Left ventricle myocardium inferior (tissue), 1 donor: Measurements from ENCODE around the gene PARP16. TPM values are rescaled to one million over a fixed set of nuclear protein-coding genes. Genes with fewer than 3 reads are reported as not detected.

Source experiments
- DNase-seq: peaks from one replicate; pipeline ENCODE4 v3.0.0-alpha.2; 2020
- H3K27ac ChIP-seq: fragments of 200-600 bp; replicated peaks from 2 replicates; pipeline ENCODE4 v1.8.0; 2021
- H3K27me3 ChIP-seq: fragments of 200-600 bp; 2 replicates; pipeline ENCODE4 v1.8.0; 2021; ENCODE audit warnings: low read depth
- H3K36me3 ChIP-seq: fragments of 200-600 bp; 2 replicates; pipeline ENCODE4 v1.8.0; 2021
- H3K4me1 ChIP-seq: fragments of 200-600 bp; 2 replicates; pipeline ENCODE4 v1.8.0; 2021
- H3K4me3 ChIP-seq: fragments of 200-600 bp; 2 replicates; pipeline ENCODE4 v1.8.0; 2021; ENCODE audit warnings: mild to moderate bottlenecking, moderate library complexity
- H3K9me3 ChIP-seq: fragments of 200-600 bp; replicated peaks from 2 replicates; pipeline ENCODE4 v1.8.0; 2021
- CTCF ChIP-seq: fragments of 200-600 bp; IDR thresholded peaks from 2 replicates; pipeline ENCODE4 v1.8.0; 2021; ENCODE audit warnings: antibody characterized with exemption, mild to moderate bottlenecking, borderline replicate concordance
- intact Hi-C: fragments of 100-400 bp; cut with micrococcal nuclease; formaldehyde crosslinking; loops from one replicate; pipeline ENCODE4 v1.11.0; 2022
- total RNA-seq: library from RNA; stranded (reverse); fragmentation: NEBNext Ultra II Directional; extraction: Animal tissue kit (Norgen Biotek cat#: 25700); gene quantifications from one replicate; pipeline ENCODE4 v1.2.1, GENCODE V29; 2021
- donor health status: DM: no; HTN: yes; CAD: no; lungs with severe emphysema.

PARP16 gene
- total RNA-seq, 1 donor from 2014 or later = 4.6 TPM

GRCh38 chr15:65226221-65226620 is 60.5 kb downstream of the PARP16 start:
- Histone ChIP-seq H3K27ac (no peak overlapping the region), H3K36me3 (no peaks in the 10 kb centered on the region), H3K4me1 (no peaks in the 10 kb centered on the region), H3K4me3 (no peak overlapping the region), H3K9me3 (no peaks in the 10 kb centered on the region), H3K27me3 (no peaks in the 10 kb centered on the region)
- no peak for TF ChIP-seq CTCF
- no peak for DNase-seq
- intact Hi-C loops = no loop called here

GRCh38 chr15:65223996-65224395 is 62.7 kb downstream of the PARP16 start:
- H3K4me3 ChIP-seq = no peak overlapping the region
- intact Hi-C loops = no loop called here
- H3K4me1 ChIP-seq = no peaks in the 10 kb centered on the region
- no peaks in the 10 kb centered on the region for H3K9me3 ChIP-seq
- H3K27me3 ChIP-seq = no peaks in the 10 kb centered on the region
- no peaks in the 10 kb centered on the region for H3K36me3 ChIP-seq
- TF ChIP-seq CTCF = no peak
- H3K27ac ChIP-seq = no peak overlapping the region
- DNase-seq = no peak

- intact Hi-C loops = no loop called here
- Histone ChIP-seq H3K27me3 (no peaks in the 10 kb centered on the region), H3K4me3 (no peak overlapping the region), H3K36me3 (no peaks in the 10 kb centered on the region), H3K9me3 (no peaks in the 10 kb centered on the region), H3K27ac (no peak overlapping the region), H3K4me1 (no peaks in the 10 kb centered on the region)
- TF ChIP-seq CTCF = no peak
- no peak for DNase-seq
Observed at GRCh38 chr15:65222891-65223290, 63.8 kb downstream of the PARP16 start.

GRCh38 chr15:65221697-65222096 is 65.0 kb downstream of the PARP16 start:
- H3K9me3 ChIP-seq = no peaks in the 10 kb centered on the region
- no peak overlapping the region for H3K27ac ChIP-seq
- no peak for DNase-seq
- no peaks in the 10 kb centered on the region for H3K27me3 ChIP-seq
- no peak for TF ChIP-seq CTCF
- H3K4me1 ChIP-seq = no peaks in the 10 kb centered on the region
- intact Hi-C loops = no loop called here
- H3K4me3 ChIP-seq = no peak overlapping the region
- H3K36me3 ChIP-seq = no peaks in the 10 kb centered on the region

- Histone ChIP-seq H3K9me3 (no peaks in the 10 kb centered on the region), H3K27ac (no peak overlapping the region), H3K4me1 (no peaks in the 10 kb centered on the region), H3K27me3 (no peaks in the 10 kb centered on the region), H3K36me3 (no peaks in the 10 kb centered on the region), H3K4me3 (no peak overlapping the region)
- no peak for TF ChIP-seq CTCF
- intact Hi-C loops = no loop called here
- no peak for DNase-seq
Observed at GRCh38 chr15:65219137-65219536, 67.5 kb downstream of the PARP16 start.
